ENCODE results near the gene TGFBR3L. TPM values are rescaled to one million over a fixed set of nuclear protein-coding genes. Genes with fewer than 3 reads are reported as not detected.

Gene TGFBR3L
- total and polyA plus RNA-seq, 2 of the 13 experiments (the other 11 are each of a cell fraction or from before 2014, with no cell fraction given) = 0.20 to 1.0 TPM

DNA sequence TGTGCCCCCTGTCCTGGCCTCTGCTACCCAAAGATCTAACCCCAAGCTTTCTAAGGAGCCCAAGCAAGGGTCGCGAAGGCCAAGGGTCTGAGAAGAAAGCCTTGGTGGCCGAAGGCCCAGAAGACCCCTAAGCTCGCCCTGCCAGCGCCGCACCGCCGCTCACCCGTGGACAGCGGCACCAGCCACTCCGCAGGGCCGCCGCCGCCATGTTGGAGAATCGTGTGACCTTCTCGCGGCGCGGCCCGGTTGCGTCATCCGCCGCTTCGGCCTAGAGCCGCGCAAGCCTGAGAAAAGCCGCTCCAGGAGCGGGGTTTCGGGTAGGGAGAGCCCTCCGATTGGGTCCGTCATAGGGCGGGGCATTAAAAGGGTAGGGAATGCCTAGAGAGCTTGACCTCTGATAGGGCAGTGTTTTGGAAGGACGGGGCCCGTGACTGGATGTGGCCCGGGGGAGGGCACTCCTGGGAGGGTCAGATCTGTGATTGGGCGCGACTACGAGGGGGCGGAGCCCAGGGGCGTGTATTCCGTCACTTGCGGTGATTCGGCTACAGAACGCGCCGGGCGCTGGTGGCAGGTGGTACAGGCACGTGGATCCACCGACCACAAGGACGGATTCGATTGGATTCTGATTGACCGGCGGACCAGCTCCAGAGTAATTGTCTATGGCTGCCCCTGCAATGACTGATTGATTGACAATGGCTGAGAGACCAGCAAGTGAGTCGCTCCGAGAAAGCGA, 29.0 kb downstream of the TGFBR3L start, which contains the start of gene TIMM44 (continued):
- TF ChIP-seq AHDC1 (CRISPR knock-in tag; IDR thresholded peaks at IDR 0.05; ENCODE audit: borderline replicate concordance) (0 out of 2 replicates have a peak, but pooled peaks have one; percentile 10), ZNF616 (CRISPR knock-in tag; IDR thresholded peaks at IDR 0.05; ENCODE audit: low read depth) (0 out of 2 replicates have a peak, but pooled peaks have one; percentile 37), ZNF670 (CRISPR knock-in tag; IDR thresholded peaks at IDR 0.05; ENCODE audit: borderline replicate concordance) (no peak), ZNF563 (CRISPR knock-in tag; IDR thresholded peaks at IDR 0.05) (peak; percentile 66; the same call in 1 of the 2 replicates), ZNF577 (CRISPR knock-in tag; IDR thresholded peaks at IDR 0.05; ENCODE audit: borderline replicate concordance, low read depth) (no peak), SKIL (CRISPR knock-in tag; IDR thresholded peaks at IDR 0.05; ENCODE audit: borderline replicate concordance) (no peak), LBX2 (CRISPR knock-in tag; IDR thresholded peaks at IDR 0.05; ENCODE audit: borderline replicate concordance) (no peak; the same call in 1 of the 2 replicates), ZNF335 (CRISPR knock-in tag; IDR thresholded peaks at IDR 0.05) (no peak), NFATC3 (CRISPR knock-in tag; IDR thresholded peaks at IDR 0.05) (peak; percentile 29), EHMT2 (IDR thresholded peaks at IDR 0.05; ENCODE audit: borderline replicate concordance, low read depth, low read length) (no peak), UBTF (CRISPR knock-in tag; IDR thresholded peaks at IDR 0.05) (peak; percentile 88)
- TF ChIP-seq, protein P1, sequence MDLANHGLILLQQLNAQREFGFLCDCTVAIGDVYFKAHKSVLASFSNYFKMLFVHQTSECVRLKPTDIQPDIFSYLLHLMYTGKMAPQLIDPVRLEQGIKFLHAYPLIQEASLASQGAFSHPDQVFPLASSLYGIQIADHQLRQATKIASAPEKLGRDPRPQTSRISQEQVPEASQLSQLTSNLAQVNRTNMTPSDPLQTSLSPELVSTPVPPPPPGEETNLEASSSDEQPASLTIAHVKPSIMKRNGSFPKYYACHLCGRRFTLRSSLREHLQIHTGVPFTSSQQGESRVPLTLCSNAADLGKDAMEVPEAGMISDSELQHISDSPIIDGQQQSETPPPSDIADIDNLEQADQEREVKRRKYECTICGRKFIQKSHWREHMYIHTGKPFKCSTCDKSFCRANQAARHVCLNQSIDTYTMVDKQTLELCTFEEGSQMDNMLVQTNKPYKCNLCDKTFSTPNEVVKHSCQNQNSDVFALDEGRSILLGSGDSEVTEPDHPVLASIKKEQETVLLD (CRISPR knock-in tag; IDR thresholded peaks at IDR 0.05; ENCODE audit: low read depth) = peak; percentile 68
- TF ChIP-seq, protein P2, sequence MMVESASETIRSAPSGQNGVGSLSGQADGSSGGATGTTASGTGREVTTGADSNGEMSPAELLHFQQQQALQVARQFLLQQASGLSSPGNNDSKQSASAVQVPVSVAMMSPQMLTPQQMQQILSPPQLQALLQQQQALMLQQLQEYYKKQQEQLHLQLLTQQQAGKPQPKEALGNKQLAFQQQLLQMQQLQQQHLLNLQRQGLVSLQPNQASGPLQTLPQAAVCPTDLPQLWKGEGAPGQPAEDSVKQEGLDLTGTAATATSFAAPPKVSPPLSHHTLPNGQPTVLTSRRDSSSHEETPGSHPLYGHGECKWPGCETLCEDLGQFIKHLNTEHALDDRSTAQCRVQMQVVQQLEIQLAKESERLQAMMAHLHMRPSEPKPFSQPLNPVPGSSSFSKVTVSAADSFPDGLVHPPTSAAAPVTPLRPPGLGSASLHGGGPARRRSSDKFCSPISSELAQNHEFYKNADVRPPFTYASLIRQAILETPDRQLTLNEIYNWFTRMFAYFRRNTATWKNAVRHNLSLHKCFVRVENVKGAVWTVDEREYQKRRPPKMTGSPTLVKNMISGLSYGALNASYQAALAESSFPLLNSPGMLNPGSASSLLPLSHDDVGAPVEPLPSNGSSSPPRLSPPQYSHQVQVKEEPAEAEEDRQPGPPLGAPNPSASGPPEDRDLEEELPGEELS (CRISPR knock-in tag; IDR thresholded peaks at IDR 0.05) = no peak

All from HepG2 (cell line).